Amniotic stem cell (primary cell): ENCODE data around the gene ZNF213.
"Not testable (repeated sequence)": the region's sequence is repeated elsewhere in the genome, so short reads cannot be mapped to it uniquely, and the experiment has no call there.

Experiments used
- DNase-seq: peaks from one replicate; lab custom pipeline; 2025; lab: John Stamatoyannopoulos, UW

The ZNF213 gene

DNA sequence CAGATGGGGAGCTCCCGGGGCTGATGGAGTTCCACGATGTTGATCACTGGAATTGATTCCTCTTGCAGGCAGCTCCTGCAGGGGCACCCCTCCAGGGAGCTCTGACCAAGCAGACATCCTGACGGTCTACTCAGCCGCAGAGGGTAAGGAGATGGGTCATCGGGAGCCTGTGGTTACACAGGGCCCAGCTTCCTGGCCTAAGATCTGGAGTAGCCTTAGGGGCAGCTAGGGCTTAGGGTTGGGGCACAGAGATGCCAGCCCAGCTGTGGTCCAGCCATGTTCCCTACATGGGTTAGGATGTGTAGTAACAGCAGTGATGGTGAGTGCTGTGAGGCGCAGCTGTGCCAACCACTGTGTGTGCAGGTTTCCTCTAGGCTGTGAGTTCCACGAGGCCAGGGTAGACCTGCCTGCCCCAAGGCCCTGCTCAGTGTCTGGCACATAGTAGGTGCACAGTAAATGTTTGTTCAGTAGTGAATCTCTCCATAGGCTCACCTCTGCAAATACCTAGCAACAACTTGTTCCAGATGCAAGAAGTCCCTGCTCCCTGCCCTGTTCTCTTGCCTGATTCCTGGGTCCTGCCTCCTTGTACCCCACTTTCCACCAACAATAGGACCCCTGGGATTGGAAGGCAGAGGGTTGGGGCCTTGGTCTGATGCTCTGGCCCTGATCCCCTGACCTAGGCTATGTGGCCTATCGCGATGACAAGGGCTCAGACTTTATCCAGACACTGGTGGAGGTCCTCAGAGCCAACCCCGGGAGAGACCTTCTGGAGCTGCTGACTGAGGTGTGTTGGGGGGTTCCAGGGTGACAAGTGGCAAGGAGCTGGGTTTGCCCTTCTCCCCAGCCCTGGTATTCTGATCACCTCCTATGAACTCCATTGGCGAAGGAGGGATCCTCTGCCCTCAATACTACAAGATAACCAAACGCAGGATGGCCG lies 13.7 kb downstream of the ZNF213 start:
- no peak for DNase-seq

- DNase-seq: no peak
These were observed 14.3 kb downstream of the ZNF213 start for GRCh38 chr16:3149193-3149530.

DNA sequence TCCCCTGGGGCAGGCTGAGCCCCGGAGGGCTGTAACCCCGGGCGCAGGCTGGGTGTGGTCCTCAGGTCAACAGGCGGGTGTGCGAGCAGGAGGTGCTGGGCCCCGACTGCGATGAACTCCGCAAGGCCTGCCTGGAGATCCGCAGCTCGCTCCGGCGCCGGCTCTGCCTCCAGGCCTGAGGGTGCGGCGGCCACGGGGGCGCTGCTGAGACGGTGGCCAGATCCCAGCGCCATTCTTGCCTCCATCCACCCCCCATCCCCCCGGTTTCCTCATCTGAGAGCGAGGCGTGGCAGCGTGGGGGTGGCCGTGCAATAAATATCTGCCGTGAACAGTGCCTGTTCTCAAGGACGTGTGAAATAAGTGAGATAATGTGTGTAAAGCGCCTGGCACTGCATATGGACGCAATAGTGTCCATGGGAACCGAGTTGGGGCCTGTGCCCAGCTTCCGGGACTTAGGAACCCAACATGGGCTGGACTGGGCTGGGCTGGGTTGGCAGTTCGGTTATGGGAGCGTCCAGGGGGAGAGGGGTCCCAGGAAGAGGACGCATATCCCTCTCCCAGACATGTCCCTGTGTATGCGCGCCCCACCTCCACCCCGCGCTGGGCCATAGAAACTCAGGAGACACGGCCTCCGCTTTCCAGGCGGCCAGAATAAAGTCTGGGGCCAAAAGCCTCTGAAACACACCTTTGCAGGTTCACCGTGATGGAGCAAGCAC lies 15.0 kb downstream of the ZNF213 start:
- no peak for DNase-seq

GRCh38 chr16:3150346-3151218 lies 15.8 kb downstream of the ZNF213 start:
- DNase-seq: peak; percentile 90

DNA sequence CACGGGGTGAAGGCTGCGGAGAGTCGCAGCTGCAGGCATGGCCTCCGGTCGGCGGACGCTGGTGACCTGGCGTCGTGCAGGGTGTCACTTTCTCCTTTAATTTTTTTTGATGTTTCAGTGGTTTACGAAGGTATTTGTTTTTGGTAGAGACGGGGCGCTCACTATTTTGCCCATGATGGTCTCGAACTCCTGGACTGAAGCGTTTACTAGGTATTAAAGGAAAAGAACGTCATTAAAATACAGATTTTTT lies 17.1 kb downstream of the ZNF213 start:
- DNase-seq: no peak

DNA sequence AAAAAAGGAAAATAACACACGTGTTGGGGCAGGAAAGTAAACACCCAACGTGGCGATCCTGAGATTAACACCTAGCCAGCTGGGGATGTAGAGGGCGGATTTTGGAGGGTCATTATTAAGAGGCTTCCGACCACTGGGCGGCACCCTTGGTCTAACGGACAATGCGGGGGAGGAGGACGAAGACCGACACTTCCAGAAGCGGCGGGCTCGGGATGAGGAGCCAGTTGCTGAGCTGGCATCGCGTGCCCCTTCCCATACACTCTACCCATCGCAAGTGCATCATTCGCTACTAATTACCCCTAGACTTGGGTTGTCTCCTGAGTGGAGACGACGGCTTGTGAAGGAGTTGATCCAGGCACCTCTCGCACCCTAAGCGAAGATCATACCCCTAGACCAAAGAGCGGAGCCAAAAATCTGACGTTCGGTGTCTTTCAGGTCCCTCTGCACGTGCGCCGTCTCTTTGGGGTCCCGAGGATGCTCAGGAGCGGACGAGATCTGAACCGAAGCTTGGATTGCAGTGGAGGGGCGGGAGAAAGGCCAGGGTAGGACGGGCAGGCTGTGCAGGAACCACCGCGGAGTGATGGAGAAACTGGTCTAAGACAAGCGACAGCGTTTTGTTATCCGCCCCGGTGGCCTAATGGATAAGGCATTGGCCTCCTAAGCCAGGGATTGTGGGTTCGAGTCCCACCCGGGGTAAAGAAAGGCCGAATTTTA lies 17.6 kb downstream of the ZNF213 start:
- DNase-seq: peak; percentile 55

DNA sequence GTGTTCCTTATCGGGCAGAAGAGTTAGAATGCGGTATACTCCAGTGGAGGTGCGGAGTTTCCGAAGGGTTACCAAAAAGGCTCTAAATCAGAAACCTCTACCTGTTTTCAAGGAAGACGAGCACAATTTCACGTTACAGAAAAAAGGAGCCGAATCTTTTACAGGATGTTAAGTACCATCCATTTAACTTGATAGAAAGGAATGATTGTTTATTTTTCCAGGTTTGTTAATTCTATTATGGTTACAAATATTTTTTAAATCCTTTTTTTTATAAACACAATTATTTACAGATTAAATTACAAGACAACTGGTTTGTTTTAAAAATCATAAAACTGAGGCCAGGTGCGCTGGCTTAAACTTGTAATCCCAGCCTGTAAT lies 18.2 kb downstream of the ZNF213 start:
- no peak for DNase-seq

DNA sequence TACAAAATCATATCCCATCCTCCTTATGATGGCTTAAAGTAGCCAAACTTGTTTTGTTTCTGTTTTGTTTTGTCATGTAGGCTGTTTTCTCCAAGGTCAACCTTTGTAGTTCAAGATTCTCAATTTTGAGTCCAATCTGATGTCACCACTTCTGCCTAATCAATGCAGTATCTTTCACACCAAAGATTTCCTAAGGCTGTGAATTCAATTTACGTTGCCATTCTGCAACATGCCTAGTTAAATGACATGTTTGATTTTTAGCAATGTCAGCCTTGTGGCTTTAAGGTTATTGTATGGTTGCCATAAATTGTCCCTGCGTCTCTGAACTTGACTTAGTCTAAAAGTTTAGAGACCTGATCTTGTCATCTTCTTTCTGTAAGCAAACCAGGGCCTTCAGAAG lies 20.4 kb downstream of the ZNF213 start:
- DNase-seq: no peak

GRCh38 chr16:3155972-3156371 lies 21.1 kb downstream of the ZNF213 start:
- no peak for DNase-seq

DNA sequence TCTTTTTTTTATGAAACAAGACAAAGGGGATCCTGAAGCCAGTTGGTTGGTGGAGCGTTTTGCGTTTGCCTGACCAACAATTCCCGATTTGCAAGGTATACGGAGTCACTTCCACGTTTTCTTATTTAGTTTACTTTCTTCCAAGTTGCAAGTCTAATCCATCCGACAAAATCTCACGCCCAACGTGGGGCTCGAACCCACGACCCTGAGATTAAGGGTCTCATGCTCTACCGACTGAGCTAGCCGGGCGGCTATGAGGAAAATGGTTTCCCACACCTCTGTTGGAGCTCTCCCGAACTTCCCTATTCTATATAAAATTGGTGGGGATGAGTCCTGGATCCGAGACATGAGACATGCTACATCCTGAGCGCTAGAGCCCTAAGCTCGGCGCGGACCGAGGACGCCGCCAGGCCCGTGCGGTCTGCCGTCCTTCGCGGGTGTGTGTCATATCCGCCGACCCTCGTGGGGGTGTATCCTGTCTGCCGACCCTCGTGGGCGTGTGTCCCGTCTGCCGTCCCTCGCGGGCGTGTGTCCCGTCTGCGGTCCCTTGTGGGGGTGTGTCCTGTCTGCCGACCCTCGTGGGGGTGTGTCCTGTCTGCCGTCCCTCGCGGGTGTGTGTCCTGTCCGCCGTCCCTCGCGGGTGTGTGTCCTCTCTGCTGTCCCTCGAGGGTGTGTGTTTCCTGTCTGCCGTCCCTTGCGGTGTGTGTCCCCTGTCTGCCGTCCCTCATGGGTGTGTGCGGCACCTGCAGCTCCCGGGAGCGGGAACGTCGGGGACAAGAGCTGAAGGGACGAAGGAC lies 22.6 kb downstream of the ZNF213 start:
- peak; percentile 96 for DNase-seq

DNA sequence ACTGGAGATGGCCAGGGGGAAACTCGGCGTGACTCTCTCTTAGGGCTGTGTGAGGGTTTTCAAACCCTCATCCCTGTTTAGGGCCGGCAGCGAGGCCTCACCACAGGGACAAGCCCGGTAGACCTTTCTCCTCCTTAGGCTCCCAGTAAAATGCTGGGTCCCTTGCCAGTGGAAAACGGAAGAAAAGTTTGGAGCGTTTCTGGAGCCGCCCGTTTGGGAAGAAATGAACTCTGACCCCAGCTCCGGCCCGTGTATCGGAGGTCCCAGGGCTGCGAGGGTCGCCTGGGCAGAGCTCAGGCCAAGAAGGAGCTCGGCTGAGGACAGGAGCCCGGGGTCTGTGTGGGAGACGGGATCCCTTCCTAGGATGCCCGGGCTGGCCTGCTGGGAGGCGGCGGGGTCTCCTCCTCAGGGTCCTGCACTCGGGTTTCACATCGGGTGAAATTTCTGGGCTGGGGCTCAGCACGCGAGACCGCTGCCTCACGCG lies 23.2 kb downstream of the ZNF213 start:
- DNase-seq: no peak

GRCh38 chr16:3158510-3159314 lies 23.9 kb downstream of the ZNF213 start:
- peak; percentile 89 for DNase-seq

- DNase-seq: no peak
These were observed 26.6 kb downstream of the ZNF213 start for GRCh38 chr16:3161235-3162018.

DNA sequence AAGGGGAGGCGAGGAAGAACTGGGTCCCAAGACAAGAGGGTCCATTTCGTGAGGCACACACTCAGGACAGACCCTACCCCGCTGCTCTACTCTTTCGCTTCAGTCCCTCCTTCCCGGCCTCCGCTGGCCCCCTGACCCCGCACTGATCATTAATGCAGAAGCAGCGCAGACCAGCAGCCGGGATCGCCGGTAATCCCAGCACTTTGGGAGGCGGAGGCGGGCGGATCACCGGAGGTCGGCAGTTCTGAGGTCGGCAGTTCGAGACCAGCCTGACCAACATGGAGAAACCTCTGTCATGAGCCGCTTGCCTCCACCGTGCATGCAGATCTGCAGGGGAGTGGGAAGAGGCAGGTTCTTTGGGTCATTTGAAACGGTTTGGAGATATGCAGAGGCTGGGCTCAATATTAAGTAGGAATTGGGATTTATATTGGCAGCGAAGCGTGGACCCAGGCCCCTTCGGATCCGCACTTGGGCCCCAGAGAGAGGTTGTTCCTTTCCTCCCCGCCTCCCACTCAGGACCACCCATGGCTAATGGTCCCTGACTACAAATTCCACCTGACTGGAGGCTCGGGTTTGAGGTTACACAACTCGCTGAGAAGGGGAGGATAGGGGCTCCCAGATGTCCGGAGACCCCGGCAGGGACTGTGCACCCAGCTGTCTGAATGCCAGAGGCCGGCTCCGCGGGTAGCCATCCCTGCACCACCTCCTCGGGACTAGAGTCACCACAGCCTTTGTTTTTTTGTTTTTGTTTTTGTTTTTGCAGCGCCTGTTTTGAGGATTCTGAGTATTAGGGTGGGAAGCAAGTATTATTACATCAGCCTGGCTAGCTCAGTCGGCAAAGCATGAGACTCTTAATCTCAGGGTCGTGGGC lies 29.5 kb downstream of the ZNF213 start:
- no peak for DNase-seq

- DNase-seq: no peak
These were observed 30.4 kb downstream of the ZNF213 start for GRCh38 chr16:3165111-3165822.

- no peak for DNase-seq
These were observed 31.7 kb downstream of the ZNF213 start for GRCh38 chr16:3166505-3166886.

- not testable (repeated sequence) for DNase-seq
These were observed 33.9 kb downstream of the ZNF213 start for GRCh38 chr16:3168729-3169128.
